GM19099 (cell line): Measurements from ENCODE around the gene CCDC122.

Experiments used
- POLR2A ChIP-seq: IDR thresholded peaks from 3 replicates; pipeline ENCODE4 v1.6.1; 2011; ENCODE audit warnings: low read depth; ENCODE audit not compliant: insufficient read length; ENCODE audit errors: extremely low read depth

The CCDC122 gene

DNA sequence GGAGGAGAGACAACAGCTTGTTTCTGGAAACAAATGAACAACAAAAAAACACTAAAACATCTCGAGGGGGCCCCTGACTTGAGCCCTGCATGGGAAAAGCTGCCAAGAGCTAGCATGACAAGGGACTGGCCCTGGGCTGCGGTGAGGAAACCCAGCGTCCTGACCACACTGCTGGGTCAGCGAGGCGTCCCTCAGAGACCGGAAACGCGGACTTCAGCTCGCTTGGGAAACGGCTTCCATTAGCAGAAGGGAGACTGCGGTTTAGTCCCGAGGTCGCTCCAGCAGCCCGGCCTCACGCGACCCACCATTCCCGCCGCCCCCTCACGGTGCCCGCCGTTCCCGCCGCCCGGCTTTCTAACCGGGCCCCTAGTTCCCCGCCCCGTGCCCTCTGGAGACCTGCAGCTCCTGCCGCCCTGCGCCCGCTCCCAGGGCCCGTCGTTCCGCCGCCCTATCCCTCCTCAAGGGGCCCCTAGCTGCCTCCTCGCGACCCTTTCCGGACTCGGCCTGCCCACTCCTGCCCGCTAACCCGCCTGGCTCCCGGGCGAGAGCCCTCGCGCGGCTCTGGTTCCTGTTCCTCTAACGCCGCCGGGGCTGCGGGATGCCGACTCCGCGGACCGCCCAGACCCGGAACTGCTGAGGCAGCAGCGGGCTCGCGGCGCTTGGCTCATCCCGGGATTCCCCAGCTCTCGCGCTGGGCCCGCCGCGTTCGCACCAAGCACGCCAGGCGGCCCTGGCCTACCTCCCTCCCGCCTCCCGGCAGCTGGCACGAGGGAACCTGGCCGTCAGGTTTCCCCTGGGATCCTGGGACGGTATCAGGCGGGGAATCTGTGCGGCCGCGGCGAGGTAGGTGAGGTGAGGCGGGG is at the start of gene CCDC122:
Gene CCDC122 (minus strand): TSS at position 849 of the 863 bp plus-strand sequence. CDS start 10,364 bp downstream, outside the sequence.
- peak; percentile 73 for TF ChIP-seq POLR2A

DNA sequence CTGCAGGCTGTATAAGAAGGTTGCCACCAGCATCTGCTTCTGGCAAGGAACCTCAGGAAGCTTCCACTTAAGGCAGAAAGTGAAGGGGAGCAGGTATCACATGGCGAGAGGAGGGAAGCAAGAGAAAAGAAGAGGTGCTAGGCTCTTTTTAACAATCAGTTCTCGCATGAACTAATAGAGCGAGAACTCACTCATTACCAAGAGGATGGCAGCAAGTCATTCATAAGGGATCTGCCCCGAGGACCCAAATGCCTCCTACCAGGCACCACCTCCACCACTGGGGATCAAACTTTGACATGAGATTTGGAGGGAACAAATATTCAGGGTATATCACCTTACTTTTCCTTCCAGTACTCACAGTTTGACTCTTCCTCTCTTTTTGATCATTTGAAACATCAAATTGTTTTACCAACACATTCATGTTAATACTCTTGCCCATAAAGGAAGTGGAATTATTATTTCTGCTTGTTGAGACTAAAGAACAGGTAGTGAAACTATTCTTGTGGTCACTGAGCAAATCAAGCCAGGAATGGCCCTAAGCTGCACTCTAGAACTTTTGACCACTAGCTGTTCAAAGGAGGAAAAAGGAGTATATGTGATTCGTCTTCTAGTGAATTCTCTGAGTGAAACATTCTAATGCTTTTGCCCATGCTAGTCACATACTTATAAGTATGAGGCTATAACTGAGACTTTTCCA is 45.2 kb upstream of the CCDC122 start:
- no peak for TF ChIP-seq POLR2A

DNA sequence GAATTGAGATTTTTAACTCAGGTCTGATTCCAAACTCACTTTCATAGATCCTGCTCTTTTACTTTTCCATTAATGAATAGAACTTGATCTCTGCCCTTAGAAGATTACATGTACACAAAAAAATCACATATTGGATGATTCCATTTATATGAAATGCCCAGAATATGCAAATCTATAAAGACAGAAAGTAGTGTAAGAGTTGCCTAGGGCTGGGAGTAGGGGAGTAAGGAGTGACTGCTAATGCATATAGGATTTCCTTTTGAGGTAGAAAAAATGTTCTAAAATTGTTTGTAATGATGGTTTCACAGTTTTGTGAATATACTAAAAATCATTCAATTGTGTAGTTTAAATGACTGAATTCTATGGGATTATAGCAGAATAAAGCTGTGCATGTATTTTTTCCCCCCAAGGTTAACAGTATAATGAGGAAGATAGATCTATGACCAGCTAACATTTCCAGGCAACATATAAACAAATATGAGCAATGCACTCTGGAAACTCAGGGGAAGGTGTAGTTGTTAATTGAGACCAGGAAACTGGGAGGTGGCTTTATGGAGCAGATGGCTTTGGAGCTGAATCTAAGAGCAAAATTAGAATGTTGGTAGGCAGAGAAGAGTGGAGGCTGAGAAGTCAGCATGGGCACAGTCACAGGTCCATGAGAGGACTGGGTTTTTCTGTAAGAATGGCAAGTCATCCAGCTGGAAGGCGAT is 41.6 kb upstream of the CCDC122 start:
- no peak for TF ChIP-seq POLR2A

DNA sequence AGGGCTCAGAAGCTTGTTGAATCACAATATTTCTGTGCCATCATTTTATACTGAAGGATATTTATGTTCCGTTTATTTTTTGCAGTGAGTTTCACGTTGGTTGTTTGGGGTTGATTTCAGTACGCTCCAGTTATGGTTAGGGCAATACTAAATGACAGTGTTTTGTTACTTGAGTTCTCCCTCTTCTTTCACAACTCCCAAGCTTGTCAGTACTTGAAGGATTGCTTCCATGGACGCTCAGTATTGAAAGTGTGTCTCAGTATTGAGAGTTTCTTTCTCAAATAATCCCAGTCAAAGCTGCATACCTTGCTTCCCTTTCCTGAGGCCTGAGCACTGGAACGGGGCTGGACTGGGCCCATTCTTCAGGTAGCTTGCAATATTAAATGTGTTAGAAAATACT is 39.1 kb upstream of the CCDC122 start:
- TF ChIP-seq POLR2A, result no peak

GRCh38 chr13:43916828-43917227 is 37.3 kb upstream of the CCDC122 start:
- no peak for TF ChIP-seq POLR2A

- TF ChIP-seq POLR2A, result no peak
These were observed 35.9 kb upstream of the CCDC122 start for GRCh38 chr13:43915451-43915850.

DNA sequence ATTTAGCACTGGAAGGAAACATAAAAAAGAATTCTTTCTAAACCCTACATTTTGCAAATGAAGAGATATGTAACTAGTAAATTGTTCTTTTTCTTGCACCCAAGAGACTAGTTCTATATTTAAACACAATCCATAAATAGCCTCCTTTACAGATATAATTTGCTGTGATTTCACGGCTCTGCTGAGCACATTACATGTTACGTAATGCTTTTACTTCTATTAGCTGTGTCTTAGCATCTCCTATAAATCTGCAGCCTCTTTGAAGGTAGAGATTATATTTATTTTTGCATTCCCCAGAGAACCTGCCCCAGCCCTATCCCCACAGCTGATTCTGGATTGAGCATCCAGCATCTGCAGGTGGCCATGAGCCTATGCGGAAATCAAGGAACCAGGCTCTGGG is 32.3 kb upstream of the CCDC122 start:
- no peak for TF ChIP-seq POLR2A

- TF ChIP-seq POLR2A, result no peak
These were observed 31.7 kb upstream of the CCDC122 start for GRCh38 chr13:43911278-43911677.

- no peak for TF ChIP-seq POLR2A
These were observed 31.3 kb upstream of the CCDC122 start for GRCh38 chr13:43910856-43911255.

DNA sequence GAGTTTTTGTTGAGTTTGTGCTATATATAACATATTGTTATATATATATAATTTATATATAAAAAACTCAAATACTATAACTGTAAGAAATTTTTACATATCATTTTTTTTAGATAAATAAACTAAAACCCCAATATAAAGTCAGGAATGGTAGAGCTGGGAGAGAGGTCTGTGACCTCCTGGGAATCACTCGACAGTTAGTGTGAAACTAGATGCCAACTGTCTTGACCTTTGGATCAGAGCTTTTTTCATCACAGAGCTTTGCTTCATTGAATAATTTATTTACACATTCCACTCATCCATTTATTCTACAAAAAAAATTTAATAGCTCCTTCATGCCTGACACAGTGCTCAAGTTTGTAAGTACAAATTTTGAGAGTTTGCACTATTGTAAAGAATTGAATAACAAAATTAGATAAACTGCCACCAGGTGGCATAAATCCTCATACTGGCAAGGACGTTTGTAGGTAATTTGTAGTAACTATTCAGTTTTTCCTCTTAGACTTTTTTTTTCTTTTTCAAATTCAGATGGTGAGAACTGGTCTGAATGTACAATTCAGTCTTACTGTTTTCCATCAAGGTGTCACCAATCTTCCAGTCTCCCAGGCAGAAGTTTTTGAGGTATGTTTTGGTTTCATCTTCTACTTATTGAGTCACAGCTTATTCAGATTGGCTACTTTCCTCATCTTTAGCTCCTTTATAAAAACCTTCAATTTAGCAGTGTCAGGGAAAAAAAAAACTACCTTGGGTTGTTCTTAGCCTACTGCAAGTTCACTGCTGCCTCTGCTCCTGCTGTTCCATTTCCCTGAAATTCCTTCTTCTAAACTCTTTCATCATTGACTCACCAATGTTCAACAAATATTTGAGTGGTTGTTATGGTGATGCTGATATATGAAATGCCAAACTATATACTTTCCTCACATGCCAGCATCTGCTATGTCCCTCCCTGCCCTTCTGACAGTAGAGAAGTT is 28.9 kb upstream of the CCDC122 start:
- TF ChIP-seq POLR2A, result no peak

DNA sequence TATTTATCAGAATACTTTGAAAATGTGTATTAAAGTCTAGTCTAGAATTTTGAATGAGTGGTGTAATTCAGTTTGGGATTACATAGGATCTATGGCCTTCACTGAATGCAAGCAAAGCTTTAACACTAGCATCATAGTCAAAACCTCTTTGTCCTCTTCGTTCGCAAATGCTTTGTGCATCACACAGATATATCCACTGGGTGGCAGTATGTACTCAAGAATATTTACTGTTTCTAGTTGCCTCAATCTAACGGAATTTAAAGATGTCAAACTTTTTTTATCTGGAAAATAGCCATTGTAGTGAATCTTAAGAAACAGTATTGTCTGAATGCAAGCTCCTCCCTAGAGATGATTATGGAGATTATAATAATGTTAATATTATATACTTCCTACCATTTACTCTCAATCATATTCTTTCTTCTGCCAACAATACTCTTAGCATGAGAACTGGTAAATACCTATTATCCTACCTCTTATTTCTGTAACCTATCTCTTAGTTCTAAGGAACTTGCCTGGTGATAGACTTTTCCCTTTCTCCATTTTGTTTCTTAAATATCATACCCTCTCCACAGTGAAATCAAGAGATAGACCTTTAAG is 26.0 kb upstream of the CCDC122 start:
- no peak for TF ChIP-seq POLR2A

- no peak for TF ChIP-seq POLR2A
These were observed 16.4 kb upstream of the CCDC122 start for GRCh38 chr13:43895940-43896339.

DNA sequence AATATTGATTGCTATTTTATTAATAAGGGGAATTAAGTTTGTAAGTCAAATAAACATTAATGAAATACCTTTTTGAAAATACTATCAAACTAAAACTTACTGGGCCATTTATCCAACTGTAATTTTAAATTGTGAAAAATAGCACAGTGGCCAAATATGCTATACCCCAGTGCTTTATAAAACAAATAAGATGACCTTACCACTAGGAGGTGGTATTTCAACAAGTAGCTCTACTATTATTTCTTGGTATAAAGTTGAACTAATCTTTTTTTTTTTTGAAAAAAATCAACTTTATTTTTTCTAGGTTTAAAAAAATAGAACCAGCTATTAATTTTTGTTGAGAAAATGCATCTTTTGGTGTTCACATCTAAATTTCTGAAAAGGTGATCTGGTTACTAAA is 14.9 kb upstream of the CCDC122 start:
- TF ChIP-seq POLR2A, result no peak

DNA sequence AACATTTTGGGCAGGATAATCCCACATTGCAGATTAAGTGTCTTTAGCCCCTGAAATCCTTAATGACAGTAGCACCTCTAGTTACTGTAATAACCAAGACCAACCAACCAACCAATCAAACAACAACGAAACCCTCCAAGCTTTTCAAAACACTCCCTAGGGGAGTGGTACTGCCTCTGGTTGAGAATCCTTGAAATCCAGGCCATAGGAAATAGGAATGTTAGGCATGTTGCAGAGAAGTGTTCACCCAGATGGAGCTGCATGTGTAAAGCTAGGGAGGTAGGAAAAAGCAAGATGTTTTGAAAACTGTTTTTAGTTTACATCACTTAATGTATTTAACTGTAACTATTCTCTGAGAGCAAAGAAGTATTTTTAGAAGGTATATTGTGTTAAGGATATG is 4.7 kb upstream of the CCDC122 start:
- no peak for TF ChIP-seq POLR2A
